HG03139 (cell line): ENCODE measurements around the gene OCEL1.
"Not testable (repeated sequence)": the region's sequence is repeated elsewhere in the genome, so short reads cannot be mapped to it uniquely, and the experiment has no call there.

Experiments
- ATAC-seq: cut with Tn5 transposase; IDR thresholded peaks from one replicate; pipeline ENCODE4 v1.9.1; 2021; ENCODE audit not compliant: unreplicated experiment

Gene OCEL1, protein sequence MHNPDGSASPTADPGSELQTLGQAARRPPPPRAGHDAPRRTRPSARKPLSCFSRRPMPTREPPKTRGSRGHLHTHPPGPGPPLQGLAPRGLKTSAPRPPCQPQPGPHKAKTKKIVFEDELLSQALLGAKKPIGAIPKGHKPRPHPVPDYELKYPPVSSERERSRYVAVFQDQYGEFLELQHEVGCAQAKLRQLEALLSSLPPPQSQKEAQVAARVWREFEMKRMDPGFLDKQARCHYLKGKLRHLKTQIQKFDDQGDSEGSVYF

DNA sequence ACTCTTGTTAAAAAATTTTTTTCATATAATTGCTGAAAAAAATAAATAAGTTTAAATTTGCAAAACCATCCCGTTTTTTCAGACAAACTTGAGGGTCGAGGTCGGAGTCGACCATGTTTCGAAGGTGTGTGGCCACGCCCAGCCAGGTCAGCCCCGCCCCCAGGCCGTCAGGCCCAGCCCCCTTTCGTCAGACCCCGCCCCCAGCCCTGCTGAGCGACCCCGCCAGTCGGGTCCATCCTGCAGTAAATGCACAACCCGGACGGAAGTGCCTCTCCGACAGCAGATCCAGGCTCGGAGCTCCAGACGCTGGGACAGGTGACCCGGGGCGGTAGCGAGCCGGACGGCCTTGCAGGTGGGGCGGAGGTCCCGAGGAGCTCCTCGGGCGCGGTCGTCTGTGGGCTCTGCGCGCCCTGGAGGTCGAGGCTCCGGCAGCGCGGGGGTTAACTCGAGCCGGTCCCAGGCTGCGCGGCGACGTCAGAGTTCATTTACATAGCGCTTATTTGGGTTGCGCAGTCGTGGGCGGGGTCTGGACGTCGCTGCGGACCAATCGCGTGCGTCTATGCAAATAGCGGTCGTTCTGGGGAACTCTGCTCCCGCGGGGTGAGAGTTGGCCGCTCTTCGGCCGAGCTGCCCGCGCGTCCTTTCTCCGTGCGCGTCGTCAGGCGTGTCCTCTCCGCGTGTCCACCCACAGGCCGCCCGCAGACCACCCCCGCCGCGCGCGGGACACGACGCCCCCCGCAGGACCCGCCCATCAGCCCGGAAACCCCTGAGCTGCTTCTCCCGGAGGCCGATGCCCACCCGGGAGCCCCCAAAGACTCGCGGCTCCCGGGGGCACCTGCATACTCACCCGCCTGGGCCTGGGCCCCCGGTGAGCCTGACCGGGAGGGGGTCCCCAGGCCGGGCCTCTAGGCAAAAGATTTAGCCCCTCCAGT is at the start of gene OCEL1:
OCEL1 (plus strand) TSS at position 225 of the 932 bp plus-strand sequence; CDS start at position 247, 22 bp downstream.
- ATAC-seq, result peak; percentile 86

DNA sequence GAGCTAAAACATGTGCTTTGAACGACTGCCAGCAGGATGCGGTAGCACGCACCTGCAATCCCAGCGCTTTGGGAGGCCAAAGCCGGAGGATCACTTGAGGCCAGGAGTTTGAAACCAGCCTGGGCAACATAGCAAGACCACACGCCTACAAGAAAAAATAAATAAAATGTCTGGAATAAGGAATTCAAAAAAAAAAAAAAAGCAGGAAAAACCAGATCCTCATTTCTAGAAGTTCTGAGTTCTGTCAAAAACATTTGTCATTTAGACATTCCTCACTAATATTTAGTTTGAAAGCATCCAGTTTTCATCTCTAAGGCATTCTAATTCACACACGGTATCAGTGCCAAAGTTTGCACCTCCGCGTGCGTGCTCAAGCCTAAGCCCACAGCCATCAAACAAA is 47.7 kb upstream of the OCEL1 start:
- no peak for ATAC-seq

DNA sequence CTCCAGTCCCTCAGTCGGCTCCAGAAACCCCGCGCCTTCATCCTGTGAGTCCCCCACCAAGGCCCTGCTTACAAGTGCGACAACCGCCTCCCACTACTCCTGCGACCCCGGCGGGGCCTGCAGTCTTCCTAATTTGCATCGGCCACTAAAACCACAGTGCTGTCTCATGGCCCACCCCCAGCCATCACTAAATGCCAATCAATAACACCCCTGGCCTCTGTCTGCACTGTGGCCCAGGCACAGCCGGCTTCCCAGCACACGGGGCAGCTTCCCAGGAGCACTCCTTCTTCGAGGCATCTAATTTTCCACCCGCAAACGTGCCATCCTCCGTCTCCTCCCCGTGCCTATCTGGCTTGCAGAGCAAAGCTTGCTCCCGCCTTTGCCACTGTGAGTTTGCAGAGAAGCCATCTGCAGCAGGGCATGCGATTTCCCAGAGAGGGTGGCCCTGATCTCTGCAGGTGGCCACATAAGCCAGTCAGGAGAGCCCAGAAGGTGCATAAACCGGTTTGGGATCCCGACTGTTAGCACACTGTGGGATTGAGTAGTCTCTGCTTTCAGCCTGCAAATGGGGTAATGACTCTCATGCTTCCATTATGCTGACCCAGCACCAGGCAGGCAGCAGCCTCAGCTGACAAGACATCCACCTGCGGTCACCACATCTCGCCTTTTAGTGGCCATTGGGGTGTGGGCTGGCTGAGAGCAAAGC is 44.9 kb upstream of the OCEL1 start:
- ATAC-seq, result no peak

DNA sequence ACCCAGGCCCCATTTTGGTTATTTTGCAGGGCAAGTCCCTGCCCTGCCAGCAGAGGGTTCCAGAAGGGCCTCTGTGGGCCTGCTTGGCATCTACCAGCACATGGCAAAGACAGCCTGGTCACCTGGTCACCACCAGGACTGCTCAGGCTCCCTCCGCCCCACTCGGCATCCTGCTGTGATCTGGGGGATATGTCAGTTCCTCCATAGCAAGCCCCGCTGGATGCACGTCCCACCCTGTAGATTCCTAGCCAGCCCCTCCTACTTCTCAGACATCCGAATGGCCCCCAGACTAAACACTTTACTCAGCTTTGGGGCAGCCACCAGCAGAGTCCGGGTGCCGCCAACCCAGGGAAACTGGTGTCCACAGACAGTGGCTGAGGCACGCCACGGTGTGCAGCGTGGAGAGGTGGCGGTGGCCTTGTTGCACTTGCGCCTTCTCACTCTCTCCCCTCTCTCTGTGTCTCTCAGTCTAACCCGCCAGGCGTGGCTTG is 42.7 kb upstream of the OCEL1 start:
- ATAC-seq, result no peak

DNA sequence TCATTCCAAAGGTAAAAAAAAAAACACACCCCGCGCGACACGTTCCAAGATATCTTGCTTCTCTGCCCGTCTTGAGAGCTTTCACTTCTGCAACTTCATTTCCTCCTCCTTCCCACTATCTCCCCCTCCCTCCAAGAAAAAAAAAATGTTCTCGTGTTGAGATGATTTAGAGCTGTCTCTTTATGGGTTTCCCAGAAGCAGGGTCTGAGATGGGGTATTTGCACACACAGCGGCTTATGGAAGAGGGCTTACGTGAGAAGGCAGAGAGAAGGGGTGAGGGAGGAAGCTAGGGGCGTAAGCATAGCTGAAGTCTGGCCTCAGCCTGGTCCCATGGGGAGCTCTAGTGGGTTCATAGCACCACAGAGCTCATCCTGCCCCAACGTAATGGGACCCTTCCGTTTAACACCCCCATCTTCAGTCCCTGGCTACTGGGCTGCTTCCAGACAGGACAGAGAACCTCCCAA is 42.1 kb upstream of the OCEL1 start:
- ATAC-seq, result no peak

DNA sequence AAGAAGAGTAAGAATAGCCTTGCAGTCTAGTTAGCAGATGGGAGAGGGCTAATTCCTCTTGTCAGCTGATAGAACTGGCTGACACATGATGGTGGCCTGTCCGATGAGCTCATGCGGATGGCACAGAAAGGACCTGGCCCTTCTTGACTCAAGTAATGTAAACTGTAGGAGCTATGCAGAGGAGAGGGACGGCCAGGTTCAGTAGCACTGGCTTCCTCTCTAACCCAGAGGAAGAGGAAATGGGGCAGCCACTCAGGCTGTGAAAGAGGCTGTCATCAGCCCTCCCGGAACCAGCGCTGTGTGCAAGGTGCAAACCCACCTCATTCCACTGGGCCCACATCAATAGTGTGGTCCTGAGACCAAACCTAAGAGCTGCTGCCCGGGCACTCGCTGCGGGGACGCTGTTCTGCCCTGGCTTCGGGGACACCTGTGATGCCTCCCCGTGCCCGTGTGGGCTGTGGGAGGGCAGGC is 41.6 kb upstream of the OCEL1 start:
- no peak for ATAC-seq

DNA sequence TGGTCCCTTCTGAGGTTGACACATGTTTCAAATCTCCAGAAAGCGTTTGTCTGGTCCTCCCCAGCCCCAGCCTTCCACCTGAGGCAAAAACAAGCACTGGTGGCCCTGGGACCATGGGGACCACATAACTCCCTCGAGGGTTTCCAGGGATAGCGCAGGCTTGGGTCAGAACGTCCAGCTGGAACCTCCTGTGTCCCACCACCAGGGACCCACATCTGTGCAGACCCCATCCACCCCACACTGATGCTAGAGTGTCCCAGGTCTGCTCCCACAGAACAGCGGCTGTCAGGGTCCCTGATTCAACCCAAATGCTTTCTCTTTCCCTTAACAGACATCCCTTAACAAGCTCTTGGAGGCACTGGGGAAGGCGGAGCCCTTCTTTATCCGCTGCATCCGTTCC is 40.4 kb upstream of the OCEL1 start:
- ATAC-seq, result no peak

DNA sequence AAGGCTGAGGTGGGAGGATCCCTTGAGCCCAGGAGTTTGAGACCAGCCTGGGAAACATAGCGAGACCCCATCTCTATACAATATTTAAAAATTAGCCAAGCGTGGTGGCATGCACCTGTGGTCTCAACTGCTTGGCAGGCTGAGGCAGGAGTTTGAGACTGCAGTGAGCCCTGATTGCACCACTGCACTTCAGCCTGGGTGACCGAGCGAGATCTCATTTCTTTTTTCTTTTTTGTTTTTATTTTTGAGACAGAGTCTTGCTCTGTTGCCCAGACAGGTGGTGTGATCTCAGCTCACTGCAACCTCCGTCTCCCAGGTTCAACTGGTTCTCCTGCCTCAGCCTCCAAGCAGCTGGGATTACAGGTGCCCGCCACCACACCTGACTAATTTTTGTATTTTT is 34.3 kb upstream of the OCEL1 start:
- not testable (repeated sequence) for ATAC-seq

DNA sequence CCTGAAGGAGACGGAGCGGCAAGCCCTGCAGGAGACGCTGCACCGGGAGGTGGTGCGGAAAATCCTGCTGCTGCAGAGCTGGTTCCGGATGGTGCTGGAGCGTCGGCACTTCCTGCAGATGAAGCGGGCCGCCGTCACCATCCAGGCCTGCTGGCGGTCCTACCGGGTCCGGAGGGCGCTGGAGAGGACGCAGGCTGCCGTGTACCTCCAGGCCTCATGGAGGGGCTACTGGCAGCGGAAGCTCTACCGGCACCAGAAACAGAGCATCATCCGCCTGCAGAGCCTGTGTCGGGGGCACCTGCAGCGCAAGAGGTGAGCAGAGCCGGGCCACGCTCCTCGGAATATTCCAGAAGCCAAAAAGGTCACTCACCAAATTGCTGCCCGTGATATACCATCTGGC is 33.3 kb upstream of the OCEL1 start:
- ATAC-seq, result no peak

DNA sequence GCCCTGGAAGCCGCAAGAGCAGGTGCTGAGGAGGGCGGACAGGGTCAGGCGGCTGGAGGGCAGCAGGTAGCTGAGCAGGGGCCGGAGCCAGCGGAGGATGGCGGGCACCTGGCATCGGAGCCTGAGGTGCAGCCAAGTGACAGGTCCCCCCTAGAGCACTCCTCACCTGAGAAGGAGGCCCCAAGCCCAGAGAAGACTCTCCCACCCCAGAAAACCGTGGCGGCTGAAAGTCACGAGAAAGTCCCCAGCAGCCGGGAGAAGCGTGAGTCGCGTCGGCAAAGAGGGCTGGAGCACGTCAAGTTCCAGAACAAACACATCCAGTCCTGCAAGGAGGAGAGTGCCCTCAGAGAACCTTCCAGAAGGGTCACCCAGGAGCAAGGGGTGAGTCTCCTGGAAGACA is 31.4 kb upstream of the OCEL1 start:
- no peak for ATAC-seq

DNA sequence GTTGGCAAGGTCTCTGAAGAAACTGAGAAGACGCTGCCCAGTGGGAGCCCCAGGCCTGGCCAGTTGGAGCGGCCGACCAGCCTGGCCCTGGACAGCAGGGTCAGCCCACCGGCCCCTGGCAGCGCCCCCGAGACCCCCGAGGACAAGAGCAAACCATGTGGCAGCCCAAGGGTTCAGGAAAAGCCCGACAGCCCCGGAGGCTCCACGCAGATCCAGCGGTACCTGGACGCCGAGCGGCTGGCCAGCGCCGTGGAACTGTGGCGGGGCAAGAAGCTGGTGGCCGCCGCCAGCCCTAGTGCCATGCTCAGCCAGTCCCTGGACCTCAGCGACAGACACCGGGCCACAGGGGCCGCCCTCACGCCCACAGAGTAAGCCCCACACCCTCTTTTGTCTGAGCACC is 30.9 kb upstream of the OCEL1 start:
- no peak for ATAC-seq

DNA sequence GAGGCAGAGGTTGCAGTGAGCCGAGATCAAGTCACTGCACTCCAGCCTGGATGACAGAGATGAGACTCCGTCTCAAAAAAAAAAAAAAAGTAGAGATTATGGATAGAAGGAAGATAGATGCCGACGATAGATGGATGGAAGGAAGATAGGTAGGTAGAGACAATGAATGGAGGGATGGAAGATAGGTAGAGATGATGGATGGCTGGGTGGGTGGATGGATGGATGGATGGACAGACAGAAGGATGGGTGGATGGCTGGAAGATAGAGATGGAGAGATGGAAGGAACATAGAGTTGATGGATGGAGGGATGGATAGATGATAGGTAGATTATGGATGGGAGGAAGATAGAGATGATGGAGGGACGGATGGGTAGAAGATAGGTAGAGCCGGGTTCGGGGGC is 29.4 kb upstream of the OCEL1 start:
- no peak for ATAC-seq

DNA sequence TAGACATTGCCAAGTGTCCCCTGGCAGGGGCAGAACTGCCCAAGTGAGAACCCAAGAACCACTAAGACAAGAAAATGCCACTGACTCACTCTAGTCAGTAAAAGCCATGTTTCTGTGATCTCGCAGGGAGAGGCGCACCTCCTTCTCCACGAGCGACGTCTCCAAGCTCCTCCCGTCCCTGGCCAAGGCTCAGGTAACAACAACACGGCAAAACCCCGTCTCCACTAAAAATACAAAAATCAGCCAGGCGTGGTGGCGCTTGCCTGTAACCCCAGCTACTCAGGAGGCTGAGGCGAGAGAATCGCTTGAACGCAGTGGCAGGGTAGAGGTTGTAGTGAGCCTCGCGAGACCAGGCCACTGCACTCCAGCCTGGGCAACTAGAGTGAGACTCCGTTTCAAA is 28.4 kb upstream of the OCEL1 start:
- no peak for ATAC-seq

DNA sequence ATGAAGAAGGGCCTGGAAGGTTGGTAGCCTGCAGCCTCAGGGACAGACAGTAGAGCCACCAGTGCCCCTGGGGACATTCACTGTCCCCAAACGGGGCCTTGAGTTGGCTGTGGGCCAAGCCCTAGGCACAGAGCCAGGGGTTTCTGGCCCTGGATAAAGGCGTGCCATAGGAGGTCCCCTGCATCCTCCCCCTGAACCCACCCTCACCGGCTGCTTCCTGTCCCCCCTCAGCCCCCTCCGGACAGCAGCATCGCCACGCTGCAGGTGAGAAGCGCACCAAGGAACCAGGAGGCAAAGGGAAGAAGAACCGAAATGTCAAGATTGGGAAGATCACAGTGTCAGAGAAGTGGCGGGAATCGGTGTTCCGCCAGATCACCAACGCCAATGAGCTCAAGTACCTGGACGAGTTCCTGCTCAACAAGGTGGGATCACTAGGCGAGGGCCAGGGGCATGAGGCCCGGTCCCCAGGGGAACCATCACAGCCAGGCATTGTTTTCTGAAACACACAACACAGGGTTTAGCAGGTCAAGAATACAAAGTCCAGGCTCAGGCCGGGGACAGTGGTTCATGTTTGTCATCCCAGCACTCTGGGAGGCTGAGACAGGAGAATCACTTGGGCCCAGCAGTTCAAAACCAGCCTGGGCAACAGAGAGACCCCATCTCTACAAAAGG is 25.5 kb upstream of the OCEL1 start:
- ATAC-seq, result no peak

DNA sequence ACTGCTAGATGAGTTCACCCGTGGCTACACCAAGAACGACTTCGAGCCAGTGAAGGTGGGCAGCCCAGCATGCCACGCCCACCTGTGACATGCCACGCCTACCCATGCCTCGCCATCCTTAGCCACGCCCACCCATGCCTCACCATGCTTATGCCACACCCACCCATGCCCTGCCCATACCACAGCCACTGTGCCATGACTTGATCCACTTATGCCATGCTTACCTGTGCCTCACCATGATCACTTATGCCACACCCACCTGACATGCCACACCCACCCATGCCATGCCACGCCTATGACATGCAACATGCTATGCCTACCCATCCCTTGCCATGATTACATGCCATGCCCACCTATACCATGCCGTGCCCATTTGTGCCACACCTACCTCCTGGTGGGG is 23.8 kb upstream of the OCEL1 start:
- no peak for ATAC-seq

DNA sequence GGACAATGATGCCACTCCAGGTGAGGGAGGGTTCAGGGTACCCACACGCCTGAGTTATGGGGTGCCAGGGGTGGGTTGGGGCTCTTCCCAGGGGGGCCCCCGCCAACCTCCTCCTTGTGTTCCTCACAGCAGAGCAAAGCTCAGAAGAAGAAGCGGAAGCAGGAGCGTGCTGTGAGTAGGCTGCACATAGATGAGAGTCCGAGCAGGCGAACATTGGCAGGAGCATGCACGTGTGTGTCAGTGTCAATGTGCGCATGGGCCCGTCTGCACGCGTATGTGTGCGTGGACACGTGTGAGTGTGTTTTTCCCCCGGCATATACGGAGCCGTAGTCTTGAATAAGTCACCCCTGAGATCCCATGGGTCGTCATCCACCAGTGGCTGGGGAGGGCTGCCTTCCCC is 23.3 kb upstream of the OCEL1 start:
- ATAC-seq, result no peak

DNA sequence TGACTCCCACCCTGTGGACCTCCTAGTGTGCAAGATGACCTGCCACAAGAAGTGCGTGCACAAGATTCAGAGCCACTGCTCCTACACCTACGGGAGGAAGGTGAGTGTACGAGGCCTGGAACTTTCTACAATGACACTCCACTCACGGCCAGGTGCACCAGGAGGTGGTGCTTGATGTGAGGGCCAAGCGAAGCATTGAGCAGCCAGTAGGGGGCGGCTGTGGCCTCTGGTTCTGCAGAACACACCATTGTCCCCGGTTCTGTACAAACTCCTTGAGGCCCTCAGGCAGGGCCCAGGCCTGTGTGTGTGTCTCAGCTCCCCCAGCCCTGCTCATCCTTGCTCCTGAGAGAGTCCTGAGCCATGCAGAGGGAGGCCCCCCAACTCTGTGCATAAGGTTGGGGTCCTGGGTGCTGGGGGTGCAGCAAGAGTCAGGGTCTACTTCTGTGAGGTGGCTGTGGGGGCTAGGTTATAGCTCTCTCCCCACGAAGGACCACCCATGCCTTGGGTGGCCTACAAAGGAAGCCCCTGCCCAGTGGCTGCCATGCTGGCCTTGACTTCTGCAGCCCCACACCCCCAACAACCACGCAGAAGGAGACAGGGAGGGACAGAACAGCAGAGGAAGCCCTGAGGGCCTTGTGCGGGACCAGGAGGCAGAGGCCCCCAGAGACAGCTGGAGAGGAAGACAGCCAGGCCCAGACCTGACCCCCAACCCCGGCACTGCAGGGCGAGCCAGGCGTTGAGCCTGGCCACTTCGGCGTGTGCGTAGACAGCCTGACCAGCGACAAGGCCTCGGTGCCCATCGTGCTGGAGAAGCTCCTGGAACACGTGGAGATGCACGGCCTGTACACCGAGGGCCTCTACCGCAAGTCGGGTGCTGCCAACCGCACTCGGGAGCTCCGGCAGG is 20.5 kb upstream of the OCEL1 start:
- ATAC-seq, result no peak

DNA sequence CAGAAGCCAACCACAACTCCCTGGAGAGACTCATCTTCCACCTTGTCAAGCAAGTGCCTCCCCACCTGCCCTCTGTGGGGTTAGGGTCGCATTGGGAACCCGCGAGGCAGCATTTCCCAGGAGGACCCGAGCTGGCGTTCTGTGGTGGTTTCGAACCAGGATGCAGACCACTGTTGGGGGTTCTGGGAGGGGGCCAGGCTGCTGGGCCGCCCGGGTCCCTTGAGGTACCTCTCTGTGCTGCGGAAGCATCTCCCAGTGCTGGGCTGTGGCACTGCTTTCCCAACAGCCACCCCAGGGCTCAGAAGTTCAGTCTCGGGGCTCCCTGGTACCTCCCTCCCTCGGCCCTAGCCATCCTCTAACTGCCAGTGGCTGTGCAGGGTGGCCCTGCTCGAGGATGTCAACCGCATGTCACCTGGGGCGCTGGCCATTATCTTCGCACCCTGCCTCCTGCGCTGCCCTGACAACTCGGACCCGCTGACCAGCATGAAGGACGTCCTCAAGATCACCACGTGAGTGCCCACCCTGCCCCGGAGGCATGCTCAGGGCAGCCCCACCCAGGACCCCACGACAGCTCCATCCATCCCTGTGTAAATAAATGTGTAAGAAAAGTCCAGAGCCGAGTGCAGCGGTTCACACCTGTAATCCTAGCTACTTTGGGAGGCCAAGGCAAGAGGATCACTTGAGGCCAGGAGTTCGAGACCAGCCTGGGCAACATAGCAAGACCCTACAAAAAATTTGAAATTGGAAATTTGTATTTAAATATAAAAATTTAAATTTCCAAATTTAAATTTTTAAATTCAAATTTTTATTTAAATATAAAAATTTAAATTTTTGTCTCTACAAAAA is 19.1 kb upstream of the OCEL1 start:
- ATAC-seq, result no peak
